ENCODE data around the gene RYR1. TPM values are rescaled to one million over a fixed set of nuclear protein-coding genes. Genes with fewer than 3 reads are reported as not detected.

RYR1 gene
- total and polyA plus RNA-seq, 2 of the 8 experiments (the other 6 are each of a cell fraction or from before 2014, with no cell fraction given): 5.8 to 11.8 TPM

DNA sequence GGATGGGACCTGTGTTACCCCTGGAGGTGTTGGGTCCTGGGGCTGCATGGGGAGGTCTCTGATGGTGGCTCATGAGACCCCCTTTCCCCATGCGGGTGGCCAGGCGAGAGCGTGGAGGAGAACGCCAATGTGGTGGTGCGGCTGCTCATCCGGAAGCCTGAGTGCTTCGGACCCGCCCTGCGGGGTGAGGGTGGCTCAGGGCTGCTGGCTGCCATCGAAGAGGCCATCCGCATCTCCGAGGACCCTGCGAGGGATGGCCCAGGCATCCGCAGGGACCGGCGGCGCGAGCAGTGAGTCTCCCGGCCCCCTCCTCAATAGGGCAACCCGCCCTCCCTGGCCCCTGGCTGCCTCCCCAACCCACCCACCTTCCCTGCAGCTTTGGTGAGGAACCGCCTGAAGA, 66.0 kb downstream of the RYR1 start:
- H3K36me3 ChIP-seq (ENCODE audit: control insufficient read depth in 2 of 4, insufficient read depth in 4 of 4, low read length in 3 of 4): peaks cover 5 to 34% (median 24%) of the 10 kb centered on the region in 4 experiments; a peak in 7 of 8 replicates
- no peaks in the 10 kb centered on the region for H3K79me2 ChIP-seq (ENCODE audit: control insufficient read depth in 1 of 2, insufficient read depth in 2 of 2, low read length in 2 of 2)
- H2BK5ac ChIP-seq (ENCODE audit: low read depth, low read length): no peak overlapping the region
- DNase-seq (ENCODE audit: low read depth in 1 of 2, low spot score in 2 of 2) (no peak), FAIRE-seq (no peak)
- H3K4ac ChIP-seq (replicated peaks; ENCODE audit: insufficient read length, low read depth, low read length): no peak overlapping the region
- H2AFZ ChIP-seq (ENCODE audit: low read length): no peak overlapping the region
- TF ChIP-seq BRCA1 (IDR thresholded peaks at IDR 0.05; ENCODE audit: low read depth, low read length) (no peak), MAFK (IDR thresholded peaks at IDR 0.05; ENCODE audit: low read depth, low read length) (no peak), SRF (IDR thresholded peaks at IDR 0.05; ENCODE audit: low read depth, low read length) (no peak), TEAD4 (IDR thresholded peaks at IDR 0.05; ENCODE audit: low read depth, low read length) (no peak), KDM1A (IDR thresholded peaks at IDR 0.05; ENCODE audit: borderline replicate concordance, low read length) (no peak), EP300 (IDR thresholded peaks at IDR 0.05; ENCODE audit: borderline replicate concordance in 1 of 2, low read depth in 2 of 2, low read length in 2 of 2) (no peak), RXRA (IDR thresholded peaks at IDR 0.05; ENCODE audit: insufficient read depth, low read depth, low read length) (no peak), SP4 (IDR thresholded peaks at IDR 0.05; ENCODE audit: low read length) (no peak), RFX5 (IDR thresholded peaks at IDR 0.05; ENCODE audit: borderline replicate concordance, low read depth, low read length) (no peak), EZH2 (IDR thresholded peaks at IDR 0.05; ENCODE audit: low read depth, low read length, severe bottlenecking) (no peak), GABPA (IDR thresholded peaks at IDR 0.05; ENCODE audit: borderline replicate concordance, insufficient read depth, low read length) (no peak)
- no peaks in the 10 kb centered on the region for H3K27me3 ChIP-seq (replicated peaks in 1 of 4; ENCODE audit: control insufficient read depth in 3 of 4, extremely low read depth in 1 of 4, insufficient read depth in 3 of 4, low read length in 3 of 4)
- no peak overlapping the region for H2BK15ac ChIP-seq (ENCODE audit: low read length)
- 98% methylated on average over 14 of the region's 21 CpGs; no CpG with 5 or more reads in 1 of the 2 experiments for WGBS, 2 experiments (ENCODE audit: extremely low coverage in 1 of 2, insufficient coverage in 1 of 2, insufficient read length in 1 of 2, insufficient replicate concordance in 2 of 2, low coverage in 1 of 2, low lambda C conversion rate in 2 of 2, missing lambda C conversion rate in 1 of 2)
- no peak overlapping the region for H2BK12ac ChIP-seq (ENCODE audit: low read depth, low read length)
- H3K4me1 ChIP-seq (replicated peaks in 1 of 4; ENCODE audit: control insufficient read depth in 3 of 4, insufficient read depth in 4 of 4, low read length in 3 of 4): no peaks in the 10 kb centered on the region; a peak in 1 of 7 replicates
- no peak overlapping the region for H3K4me3 ChIP-seq (ENCODE audit: extremely low read depth in 1 of 4, insufficient read depth in 2 of 4, low read depth in 3 of 4, low read length in 4 of 4)
- no peak overlapping the region for H3K23ac ChIP-seq (ENCODE audit: insufficient read length)
- H3K23me2 ChIP-seq (ENCODE audit: low read depth, low read length): no peaks in the 10 kb centered on the region
- no peak overlapping the region for H4K91ac ChIP-seq (replicated peaks; ENCODE audit: insufficient read length, low read length)
- H2AK5ac ChIP-seq (ENCODE audit: low read depth, low read length): no peak overlapping the region
- no peaks in the 10 kb centered on the region for H3K9me3 ChIP-seq (ENCODE audit: insufficient read depth in 2 of 2, low read depth in 1 of 2, low read length in 1 of 2)
- H4K5ac ChIP-seq (ENCODE audit: insufficient read length, low read depth, low read length): no peak overlapping the region
- no peak overlapping the region for H4K8ac ChIP-seq (ENCODE audit: extremely low read depth, insufficient read depth, low read length)
- no peak overlapping the region for H3K4me2 ChIP-seq (ENCODE audit: insufficient read depth in 1 of 2, low read depth in 2 of 2, low read length in 2 of 2)
- no peak overlapping the region for H3K18ac ChIP-seq (ENCODE audit: extremely low read depth, low read length)
- no peak overlapping the region for H3K9ac ChIP-seq (replicated peaks in 1 of 4; ENCODE audit: extremely low read depth in 1 of 4, low read depth in 3 of 4, low read length in 3 of 4)
- no peak overlapping the region for H2BK20ac ChIP-seq (ENCODE audit: low read length)
- no peak overlapping the region for H3K14ac ChIP-seq (ENCODE audit: insufficient read length)
- H4K20me1 ChIP-seq (replicated peaks in 1 of 2; ENCODE audit: control insufficient read depth in 1 of 2, insufficient read depth in 2 of 2, low read length in 2 of 2): peaks cover 0 to 5% of the 10 kb centered on the region in 2 experiments
- CTCF ChIA-PET (ENCODE audit: partially characterized antibody): interaction anchor here (0.7 kb wide), 1 partner anchor 74 kb away, joined by 3 read pairs; the partner anchor contains the start of gene RASGRP4
- no peak overlapping the region for H3K27ac ChIP-seq (ENCODE audit: low read depth, low read length)
- H2BK120ac ChIP-seq (replicated peaks; ENCODE audit: low read depth, low read length): no peak overlapping the region
- POLR2A ChIA-PET (ENCODE audit: partially characterized antibody): interaction anchor here (0.5 kb wide), 1 partner anchor 43 kb away, joined by 3 read pairs; no protein-coding TSS in a partner anchor
- H3K56ac ChIP-seq (replicated peaks; ENCODE audit: insufficient read length, low read depth, low read length): no peak overlapping the region
- H3K79me1 ChIP-seq (ENCODE audit: low read depth, low read length): no peaks in the 10 kb centered on the region
